ENCODE data around the gene SCRN2.

GRCh38 chr17:47804461-47804860 lies 36.6 kb downstream of the SCRN2 start:
- TF ChIP-seq CTCF (IDR thresholded peaks at IDR 0.05) (no peak), POLR2AphosphoS5 (IDR thresholded peaks at IDR 0.05) (no peak), POLR2A (IDR thresholded peaks at IDR 0.05) (no peak)

All from breast epithelium (tissue), 3 donors.